ENCODE measurements around the gene PLEKHO1.

Gene PLEKHO1

GRCh38 chr1:150151291-150152181 is 1.8 kb downstream of the PLEKHO1 start:
- DNase-seq = peak; percentile 56

GRCh38 chr1:150152182-150152536 is 2.4 kb downstream of the PLEKHO1 start:
- no peak for DNase-seq

- no peak for DNase-seq
Measured at GRCh38 chr1:150152772-150153456, 3.2 kb downstream of the PLEKHO1 start.

DNA sequence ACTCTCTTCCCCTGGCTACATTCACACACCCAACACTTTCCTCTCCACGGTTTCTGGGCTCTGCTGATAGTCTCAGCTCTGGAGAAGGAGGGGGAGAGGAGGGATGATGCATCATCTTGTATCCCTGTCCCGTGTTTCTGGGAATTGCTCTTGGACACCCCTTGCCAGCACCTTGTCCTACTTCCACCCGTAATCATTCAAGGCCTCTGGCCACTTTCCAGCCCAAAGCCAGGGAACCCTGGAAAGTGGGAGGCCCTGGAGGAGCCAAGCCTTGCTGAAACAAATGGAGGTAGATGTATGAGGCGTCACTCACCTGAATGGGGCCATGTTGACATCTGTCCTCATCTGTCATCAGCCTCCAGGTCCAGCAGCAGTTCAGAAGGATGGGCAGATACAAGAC is 4.4 kb downstream of the PLEKHO1 start:
- no peak for DNase-seq

DNA sequence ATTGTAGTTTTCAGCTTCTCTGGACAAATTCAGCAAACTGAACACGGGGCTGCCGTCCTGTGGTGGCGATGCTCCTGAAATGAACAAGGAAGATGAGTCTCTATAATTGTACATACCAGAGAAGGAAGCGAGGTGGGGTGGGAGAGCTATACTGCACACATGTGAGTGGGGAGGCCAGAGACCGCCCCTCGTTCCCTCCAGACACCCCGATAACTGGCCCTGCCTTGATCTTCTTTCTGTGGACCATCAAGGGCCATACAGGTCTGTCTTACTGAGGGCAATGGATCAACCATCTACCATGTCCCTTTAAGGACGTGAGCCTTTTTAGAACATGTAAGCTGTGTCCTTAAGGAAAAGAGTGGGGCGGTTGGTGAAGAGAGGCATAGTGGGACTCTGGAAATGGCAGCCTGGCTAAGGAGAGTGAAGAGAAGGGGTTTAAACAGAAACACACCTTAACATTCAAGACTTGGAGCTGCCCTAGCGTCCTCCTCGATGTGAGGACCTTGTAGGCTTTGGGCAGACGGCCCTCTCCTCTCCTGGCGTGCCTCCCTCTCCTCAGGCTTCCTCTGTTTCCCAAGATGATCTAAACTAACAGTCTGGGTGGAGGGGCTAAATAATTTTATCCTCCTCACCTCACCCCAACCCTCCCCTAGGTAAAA is 5.8 kb downstream of the PLEKHO1 start:
- DNase-seq = no peak

- DNase-seq = no peak
Measured at GRCh38 chr1:150156868-150157603, 7.3 kb downstream of the PLEKHO1 start.

GRCh38 chr1:150159550-150159949 is 9.8 kb downstream of the PLEKHO1 start:
- DNase-seq = no peak

DNA sequence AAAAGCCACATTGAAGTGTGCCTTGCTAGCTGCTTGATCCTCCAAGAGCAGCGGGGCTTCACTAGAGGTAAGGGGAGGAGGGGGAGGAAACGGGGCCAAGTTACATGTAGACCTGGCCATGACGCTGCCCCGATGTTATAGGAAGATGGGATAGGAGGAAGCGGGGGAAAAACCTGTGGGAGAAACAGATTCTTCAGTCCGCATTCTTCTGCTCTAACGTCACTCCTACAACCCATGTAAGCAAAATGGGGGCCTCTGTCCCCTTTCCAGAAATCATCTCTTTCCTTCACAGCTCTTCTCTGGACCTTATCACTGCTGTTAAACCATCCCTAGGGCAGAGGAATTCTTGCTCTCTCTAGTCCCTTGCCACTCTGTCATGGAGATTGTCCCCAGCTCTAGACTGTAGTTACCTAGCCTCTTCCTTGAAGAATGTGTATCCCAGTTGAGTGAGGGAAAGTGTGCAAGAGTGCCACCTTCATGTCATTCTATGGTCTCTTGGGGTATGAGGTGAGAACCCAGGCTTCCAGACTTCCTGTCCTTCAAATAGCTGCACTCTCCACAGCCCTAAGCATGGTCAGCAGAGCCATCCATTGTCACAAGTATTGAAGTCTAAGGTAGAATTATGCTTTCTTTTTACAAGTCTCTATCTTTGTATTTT is 11.4 kb downstream of the PLEKHO1 start:
- no peak for DNase-seq

GRCh38 chr1:150161747-150162581 is 12.2 kb downstream of the PLEKHO1 start:
- no peak for DNase-seq

DNA sequence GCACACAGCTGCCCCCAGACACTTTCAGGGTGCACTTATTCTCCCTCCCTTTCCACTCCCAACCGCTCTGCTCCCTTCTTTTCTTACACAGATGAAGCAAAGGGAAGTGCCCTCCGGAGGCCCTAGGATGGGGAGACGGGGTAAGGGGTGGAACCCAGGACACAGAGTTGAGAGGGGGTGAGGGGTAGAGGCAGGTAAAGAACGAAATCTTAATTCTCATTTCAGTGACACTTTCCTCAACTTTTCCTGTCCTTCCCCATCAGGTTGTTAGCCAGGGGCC is 12.8 kb downstream of the PLEKHO1 start:
- DNase-seq = no peak

DNA sequence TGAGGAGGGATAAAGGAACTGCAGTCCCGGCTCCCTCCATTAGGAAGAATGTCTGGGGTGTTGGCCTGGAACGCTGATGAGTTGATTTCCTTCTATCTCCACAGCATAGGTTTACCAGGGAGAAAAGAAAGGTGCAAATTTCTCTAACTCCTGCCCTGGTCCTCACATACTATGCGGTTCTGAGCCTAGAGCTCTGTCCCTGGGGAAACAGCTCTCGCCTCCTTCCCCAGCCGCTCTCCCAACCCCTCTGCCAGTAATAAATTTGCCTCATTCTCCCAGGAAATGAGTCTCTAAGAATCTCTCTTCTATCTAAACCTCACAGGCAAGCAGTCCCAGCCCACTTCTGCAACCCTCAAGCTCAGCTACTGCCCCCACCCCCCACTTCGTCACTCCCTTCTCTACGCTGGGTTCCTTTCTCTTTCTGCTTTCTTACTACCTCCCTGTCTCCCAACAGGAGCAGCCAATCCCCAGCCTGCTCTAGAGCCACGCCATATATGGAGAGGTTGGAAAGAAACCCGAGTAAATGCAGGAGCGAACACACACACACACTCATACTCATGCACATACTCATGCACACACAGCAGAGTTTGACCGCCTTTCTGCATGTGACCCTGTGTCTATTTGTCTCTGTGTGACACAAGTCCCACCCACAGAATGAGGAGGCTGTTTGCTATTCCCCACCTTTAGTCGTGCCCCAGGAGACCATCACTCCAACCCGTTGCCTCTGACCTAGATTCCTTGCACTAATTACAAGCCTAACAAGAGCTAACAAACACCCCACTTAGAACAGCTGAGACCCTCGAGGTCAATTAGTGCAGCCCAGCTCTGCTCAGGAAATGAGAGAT is 13.4 kb downstream of the PLEKHO1 start:
- DNase-seq = no peak

GRCh38 chr1:150164224-150164623 is 14.5 kb downstream of the PLEKHO1 start:
- no peak for DNase-seq

DNA sequence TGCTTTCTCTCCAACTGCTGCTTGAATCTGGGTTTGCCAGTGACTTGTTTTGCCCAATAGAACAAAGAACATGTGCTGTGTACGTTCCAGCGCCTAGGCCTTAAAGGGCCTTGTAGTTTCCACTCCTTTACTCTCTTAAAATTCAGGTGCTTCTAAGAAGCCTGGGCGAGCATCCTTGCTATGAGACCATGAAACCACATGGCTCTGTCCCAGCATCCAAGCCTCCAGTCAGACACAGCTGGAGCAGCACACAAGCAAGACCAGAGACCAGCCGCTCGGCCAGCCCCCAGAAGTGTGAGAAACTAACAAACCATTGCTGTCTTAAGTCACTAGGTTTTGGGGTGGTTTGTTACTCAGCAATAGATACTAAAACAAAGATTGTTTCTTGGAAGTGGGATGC is 15.1 kb downstream of the PLEKHO1 start:
- no peak for DNase-seq

- peak; percentile 63 for DNase-seq
Measured at GRCh38 chr1:150165622-150166612, 16.2 kb downstream of the PLEKHO1 start.

DNA sequence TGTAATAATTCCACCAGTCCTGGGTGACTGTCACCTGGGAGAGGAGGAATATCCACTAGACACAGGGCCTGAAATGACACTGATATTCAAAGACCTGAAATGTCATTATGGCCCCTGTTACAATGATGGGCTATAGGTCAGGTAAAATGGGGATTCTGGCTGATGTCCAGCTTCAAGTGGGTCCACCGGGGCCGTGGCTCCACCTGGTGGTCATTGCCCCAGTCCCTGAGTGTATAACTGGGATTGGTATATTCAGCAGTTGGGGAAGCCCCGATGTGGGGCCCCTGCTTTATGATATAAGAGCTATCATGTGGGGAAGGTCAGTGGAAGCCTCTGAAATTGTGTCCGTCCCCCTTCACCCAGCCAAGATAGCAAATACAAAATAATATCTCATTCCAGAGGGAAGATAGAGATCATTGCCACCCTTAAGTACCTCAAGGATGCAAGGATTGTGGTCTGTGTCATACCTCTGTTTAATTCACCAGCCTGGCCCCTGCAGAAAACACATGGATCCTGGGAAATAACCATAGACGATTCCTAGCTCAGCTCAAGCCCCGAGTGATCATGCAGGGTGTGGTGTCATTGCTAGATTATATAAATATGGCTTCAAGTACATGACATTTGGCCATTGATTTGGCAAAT is 19.4 kb downstream of the PLEKHO1 start:
- peak; percentile 57 for DNase-seq

DNA sequence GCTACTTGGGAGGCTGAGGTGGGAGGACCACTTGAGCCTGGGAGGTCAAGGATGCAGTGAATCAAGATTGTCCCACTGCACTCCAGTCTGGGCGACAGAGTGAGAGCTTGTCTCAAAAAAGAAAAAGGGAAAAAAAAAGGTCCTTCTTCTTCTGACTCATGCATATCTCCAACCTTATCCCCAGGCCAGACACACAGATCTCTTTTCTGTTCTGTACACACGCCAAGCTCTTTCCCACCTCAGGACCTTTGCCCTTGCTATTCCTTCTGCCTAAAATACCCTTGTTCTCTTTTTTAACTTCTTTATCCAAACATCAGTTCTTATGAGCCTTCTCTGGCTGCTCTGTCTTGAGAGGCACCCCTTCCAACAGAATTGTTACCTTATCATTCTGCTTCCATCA is 22.1 kb downstream of the PLEKHO1 start:
- no peak for DNase-seq

- no peak for DNase-seq
Measured at GRCh38 chr1:150173141-150173585, 23.4 kb downstream of the PLEKHO1 start.

GRCh38 chr1:150176593-150176992 is 26.9 kb downstream of the PLEKHO1 start:
- DNase-seq = no peak

- DNase-seq = no peak
Measured at GRCh38 chr1:150178548-150178947, 28.8 kb downstream of the PLEKHO1 start.
